HuH-7 (cell line): ENCODE results near the gene DCDC2.
"Not testable (repeated sequence)": the region's sequence is repeated elsewhere in the genome, so short reads cannot be mapped to it uniquely, and the experiment has no call there.

ENCODE experiments used
- DNase-seq: peaks from one replicate; pipeline ENCODE4 v3.0.0; 2011; ENCODE audit warnings: low spot score

Gene DCDC2

DNA sequence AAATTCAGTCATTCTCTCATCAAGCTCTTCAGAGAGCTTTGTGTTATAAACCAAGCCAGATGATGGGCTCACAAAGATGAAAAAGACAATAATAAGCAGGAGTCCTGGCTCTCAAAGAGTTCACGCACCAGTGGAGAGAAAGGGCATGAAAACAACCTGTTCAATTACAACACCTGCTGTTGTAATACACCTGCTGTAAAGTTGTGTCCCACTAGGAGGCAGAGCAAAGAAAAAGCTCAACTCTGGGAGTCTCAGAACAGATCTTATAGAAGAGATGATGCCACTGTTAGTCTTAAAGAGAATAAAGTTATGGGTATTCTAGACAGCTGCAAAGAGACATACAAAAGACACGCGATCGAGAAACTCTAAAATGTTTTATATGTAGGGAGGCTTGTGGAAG lies 100.6 kb downstream of the DCDC2 start:
- peak; percentile 18 for DNase-seq

DNA sequence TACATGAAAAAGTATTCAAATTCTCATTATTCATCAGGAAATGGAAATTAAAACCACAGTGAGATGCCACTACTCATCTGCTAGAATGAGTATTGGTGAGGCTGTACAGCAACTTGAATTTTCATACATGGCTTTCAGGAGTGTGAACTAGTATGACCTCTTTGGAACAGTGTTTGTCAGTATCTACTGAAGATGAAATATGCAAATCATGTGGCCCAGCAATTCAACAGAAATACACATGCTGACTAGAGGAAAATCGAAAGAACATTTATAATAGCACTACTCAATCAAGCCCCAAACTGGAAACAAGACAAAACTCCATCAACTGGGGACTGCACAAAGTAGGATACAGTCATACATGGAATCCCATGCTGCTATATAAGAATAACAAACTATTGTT lies 102.2 kb downstream of the DCDC2 start:
- no peak for DNase-seq

DNA sequence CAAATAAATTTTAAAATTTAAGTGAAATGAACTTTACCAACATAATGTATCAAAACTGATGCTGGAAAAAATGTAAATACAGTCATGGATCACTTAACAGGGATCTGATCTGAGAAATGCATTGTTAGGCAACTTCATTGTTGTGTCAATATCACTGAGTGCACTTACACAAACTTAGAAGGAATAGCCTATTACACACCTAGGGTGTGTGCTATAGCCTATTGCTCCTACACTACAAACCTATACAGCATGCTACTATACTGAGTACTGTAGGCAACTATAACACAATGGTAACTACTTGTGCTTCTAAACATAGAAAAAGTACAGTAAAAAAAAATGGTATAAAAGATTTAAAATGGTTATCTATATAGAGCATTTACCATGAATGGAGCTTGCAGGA lies 104.5 kb downstream of the DCDC2 start:
- no peak for DNase-seq

DNA sequence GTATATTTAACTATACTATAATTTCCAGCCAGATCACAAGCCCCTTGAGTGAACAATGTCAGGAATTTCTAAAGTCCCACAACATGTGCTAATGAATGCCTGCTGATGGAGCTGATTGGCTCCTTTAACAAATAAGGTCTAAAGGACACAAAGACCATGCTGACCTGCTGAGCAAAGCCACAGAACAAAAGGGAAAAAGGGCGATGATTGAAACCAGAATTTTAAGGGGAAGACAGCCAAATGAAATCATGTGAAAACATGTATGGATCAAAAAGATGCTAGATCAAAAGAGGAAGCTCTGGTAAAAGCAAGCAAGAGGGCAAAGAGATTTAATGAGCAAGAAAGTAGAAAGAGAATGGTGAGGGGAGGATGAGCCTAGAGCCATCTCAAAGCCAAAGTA lies 105.6 kb downstream of the DCDC2 start:
- no peak for DNase-seq

DNA sequence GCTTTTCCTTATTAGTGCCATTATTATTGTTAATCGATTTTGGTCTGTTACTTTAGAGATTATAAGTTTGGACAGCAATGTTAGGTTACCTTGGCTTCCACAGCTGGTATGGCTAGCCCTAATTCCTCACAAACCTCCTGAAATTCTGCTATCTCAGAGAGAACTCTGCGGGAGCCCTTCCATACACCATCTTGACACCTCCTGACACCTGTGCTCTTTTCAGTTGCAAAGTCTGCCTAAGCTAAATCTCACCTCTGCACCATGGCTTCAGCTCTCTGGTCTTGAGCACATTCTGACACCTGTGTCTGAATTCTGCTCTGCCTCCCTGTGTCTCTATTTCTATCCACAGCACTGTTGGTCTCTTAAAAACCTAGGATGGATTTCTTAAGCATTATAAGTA lies 106.5 kb downstream of the DCDC2 start:
- DNase-seq = no peak

DNA sequence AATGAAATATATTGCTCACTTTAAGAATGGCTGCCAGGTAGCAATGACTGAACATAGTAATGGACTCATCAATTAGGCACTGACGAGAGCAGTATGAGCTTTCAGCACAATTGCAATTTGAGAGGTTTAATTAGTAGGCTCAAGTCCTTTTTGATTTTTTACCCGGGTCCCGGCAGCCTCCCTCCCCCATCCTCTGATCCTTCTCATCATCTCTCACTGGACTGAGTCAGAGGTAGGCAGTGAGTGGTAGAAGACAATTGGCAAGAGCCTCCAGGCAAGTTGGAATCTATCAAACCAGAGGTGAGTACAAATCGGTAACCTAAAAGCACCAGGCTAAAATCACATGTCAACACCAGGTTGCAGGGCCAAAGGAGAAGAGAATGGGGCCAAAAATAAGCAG lies 107.9 kb downstream of the DCDC2 start:
- no peak for DNase-seq

DNA sequence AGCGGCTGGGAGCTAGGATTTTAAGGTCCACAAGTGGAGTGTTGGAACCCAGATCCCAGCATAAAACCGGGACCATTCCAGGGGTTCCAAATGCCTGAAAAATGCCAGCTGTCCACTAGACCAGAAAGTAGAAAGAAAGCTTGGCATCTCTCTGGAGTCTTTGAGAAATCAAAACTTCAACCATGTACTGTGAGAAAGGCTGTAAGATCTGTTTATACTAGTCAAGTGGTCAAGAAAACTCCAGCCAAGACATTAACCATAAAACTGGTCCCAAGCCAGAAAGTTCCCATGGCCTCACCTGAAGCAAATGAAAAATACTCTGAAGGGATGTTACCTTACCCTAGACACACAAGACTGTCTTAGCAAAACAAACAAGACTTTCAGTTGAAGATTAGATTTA lies 112.6 kb downstream of the DCDC2 start:
- no peak for DNase-seq

DNA sequence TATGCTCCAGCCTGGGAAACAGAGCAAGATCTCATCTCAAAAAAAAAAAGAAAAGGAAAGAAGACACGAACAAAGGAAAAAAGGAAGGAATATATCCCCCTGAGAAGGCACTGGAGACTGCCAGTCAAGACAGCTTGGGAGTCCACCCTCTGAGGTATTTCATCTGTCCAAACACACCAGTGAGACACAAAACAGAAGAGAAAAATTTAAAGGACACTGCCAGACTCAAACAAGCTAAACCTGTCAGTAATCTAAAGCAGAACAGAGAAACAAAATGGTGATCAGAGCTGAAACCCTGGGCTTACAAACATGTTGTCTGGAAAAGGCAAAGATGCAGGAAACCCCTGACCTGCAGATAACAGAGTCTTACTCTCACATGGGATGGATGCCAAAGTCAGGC lies 114.9 kb downstream of the DCDC2 start:
- no peak for DNase-seq

DNA sequence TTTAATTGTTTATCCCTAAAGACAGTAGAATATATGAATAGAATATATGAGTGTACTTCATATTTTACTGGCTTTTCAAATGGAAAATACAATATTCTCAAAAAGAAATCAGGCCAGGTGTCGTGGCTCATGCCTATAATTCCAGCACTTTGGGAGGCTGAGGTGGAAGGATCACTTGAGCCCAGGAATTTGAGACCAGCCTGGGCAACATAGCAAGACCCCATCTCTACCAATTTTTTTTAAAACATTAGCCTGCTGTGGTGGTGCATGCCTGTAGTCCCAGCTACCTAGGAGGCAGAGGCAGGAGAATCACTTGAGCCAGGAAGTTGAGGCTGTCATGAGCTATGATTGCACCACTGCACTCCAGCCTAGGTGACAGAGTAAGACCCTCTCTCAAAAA lies 116.1 kb downstream of the DCDC2 start:
- not testable (repeated sequence) for DNase-seq

DNA sequence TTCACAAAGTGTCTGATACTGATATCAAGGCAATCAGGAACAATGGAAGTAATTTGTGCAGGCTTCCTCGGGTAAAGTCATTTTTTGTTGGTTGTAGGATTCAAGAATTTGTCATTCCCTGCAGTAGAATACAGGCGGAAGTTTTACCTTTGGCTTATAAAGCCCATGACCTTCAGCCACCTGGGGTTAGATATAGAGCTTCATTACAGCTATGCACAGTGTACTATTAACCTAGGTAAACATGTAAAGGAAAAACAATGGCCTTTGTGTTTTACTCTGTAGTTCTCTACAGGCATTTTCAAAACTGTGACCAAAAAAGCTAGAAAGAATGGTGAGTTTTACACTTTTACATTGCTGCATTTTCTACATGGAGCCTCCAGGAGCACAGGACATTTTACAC lies 116.9 kb downstream of the DCDC2 start:
- no peak for DNase-seq

DNA sequence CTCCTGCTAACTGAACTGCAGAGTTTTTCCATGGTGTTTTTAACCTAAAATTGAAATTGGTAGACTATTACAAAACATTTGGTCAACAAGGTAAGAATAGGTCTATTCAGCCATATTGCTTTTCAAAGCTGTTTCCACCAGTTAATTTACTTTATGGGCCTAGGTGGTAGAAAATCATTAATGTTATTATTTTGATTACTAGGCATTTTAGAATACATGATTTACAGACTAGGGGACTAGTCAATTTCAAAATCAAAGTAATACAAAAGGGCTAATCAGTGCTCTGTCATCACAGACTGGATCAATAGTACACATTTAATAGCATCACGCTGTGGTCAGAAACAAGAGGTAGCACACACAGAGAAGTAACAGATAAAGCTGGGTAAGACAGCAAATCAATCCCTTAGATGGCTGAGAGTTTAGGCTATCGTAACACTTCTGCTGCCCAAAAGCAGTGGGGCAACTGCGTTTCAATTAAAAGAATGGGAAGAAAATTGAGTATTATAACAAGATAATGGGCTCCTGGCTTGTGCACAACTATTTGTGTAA lies 117.4 kb downstream of the DCDC2 start:
- DNase-seq = no peak

DNA sequence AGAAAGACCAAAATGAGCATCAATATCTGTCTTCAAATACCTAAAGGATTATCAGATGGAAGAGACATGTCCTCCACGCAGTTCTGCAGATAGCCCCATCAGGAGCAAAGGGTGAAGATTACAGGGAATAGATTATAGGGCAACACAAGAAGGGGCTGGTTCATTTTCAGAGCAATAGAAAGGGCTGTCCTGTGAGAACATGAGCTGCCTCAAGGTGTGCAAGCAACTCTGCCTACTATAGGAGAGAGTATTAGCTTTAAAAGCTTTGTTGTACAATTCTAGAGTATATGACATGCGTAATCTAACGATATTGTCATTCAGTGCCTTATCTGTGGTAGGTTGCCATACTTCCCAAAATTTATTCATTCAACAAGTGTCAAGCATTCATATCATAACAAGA lies 119.2 kb downstream of the DCDC2 start:
- no peak for DNase-seq

DNA sequence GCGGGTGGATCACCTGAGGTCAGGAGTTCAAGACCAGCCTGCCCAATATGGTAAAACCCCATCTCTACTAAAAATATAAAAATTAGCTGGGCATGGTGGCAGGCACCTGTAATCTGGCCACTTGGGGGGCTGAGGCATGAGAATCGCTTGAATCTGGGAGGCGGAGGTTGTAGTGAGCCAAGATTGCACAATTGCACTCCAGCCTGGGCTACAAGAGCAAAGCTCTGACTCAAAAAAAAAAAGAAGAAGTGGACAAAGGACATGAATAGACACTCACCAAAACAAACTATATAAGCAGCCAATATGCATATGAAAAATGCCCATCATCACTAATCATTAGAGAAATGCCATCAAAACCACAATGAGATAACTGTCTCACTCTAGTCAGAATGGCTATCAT lies 121.1 kb downstream of the DCDC2 start:
- DNase-seq = not testable (repeated sequence)

DNA sequence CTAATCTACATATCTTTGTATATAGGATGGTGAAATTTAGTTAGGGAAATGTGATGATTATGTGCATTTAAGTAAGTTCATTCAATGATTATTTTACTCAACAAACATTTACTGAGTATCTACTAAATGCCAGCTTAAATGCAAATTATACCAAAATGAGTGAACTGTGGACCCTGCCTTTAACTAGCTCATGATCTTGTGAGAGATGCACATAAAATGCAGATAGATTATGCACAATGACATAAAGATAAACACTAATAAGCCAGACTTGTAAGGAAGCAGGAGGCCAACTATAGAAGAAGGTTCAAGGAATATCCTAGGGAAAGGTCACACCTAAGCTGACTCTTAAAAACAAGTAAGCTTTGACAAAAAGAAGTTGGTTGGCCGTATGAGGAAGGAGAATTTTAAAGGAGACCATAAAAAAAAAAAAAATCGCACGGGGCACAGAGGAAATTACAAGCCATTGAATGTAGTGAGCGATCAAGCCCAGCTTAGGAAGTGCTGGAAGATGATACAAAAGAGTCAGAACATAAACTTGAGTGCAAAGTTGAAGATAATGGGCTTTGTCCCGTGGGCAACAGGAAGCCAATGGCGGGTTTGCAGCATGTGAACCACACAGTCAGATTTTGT lies 123.9 kb downstream of the DCDC2 start:
- no peak for DNase-seq

DNA sequence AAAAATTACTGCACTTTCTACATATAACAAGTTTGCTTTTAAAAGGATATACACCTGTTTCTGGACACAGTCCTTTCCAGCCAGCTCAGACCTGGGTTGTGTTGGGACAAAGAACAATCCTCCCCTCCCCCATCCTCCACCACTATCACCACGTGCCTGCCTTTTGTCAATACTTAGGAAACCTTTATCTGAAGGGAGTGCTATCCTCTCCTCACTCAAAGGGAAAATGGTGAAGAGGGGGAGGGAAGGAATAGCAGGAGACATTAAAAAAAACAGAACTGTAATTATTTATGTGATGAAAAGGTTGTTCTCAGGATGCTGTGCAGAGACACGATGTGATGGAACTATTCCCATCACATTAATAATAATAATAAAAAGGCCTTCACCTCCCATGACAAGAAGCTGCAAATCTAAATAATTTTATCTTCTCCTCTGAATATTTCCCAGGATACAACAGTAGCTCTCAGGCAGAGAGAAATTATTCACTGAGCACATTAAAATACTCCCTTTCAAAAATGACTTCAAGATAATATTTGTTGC lies 126.4 kb downstream of the DCDC2 start:
- DNase-seq = no peak

DNA sequence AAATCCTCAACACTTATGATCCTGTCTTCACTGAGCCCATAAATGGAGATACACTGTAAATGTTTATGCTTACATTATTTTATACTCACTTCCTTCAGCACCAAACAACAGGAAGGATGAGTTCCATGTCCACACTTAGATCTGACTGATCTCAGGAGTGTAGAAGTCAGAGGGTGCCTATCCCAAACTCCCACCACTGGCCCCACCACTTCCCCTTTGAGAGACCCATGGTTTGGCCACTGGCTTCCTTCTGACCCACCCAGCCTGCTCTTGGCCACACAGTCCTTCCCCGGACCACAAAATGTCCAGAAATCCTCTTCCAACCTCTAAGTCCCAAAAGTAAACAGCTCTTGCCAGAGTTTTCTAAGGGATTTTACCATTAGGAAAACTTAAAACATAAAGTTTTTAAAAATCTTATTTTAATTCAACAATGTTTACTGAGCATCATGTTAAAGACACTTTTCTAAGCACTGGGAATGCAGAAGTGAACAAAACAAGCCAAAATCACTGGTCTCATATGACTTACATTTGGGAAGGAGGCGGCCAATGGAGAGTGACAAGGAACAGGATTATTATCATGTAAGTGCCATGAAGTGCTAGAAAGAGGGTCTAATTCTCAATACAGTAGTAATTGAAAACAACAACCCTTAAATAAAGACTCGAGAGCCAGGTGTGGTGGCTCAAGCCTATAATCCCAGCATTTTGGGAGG lies 128.0 kb downstream of the DCDC2 start:
- no peak for DNase-seq

DNA sequence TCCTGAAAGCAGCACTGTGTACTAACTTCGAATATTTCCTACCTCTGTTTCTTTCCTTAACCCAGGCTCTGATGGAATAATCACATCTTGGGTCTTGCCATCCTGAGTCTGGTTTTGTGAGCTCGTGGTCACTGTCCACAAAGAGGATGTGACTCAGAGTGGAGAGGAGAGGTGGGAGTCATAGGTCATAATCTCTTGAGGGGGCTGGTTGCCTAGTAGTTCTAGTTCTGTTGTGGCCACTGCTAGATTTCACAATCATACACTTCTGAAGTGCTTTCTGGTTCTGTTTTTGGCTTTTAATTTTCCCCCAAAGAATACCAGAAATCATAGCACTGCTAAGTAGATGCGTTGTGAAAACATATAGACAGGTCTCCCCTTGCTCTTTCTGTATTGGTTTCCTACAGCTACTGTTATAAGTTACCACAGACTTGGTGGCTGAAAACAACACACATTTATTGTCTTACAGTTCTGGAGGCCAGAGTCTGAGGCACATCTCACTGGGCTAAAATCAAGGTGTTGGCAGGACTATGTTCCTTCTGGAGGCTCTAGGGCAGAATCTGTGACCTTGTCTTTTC lies 129.1 kb downstream of the DCDC2 start:
- no peak for DNase-seq

DNA sequence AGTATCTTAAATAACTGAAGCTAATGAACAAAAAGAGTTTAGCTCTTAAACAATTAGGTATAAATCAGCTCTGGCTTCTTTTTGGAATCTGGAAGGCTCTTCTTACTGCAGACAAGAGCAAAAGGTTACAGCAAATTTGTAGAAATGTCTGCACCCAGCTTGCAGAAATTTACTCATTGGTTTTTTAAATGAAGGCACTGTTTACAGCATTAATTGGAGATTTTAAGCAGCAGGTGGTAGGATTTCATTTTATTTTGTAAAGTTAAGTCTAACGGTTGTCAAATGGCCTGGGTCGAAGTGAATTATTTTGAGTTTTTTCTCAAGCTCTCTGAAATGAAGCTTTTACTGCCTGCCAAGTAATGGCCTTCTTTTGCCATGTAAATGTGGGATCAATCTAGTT lies 129.7 kb downstream of the DCDC2 start:
- no peak for DNase-seq

DNA sequence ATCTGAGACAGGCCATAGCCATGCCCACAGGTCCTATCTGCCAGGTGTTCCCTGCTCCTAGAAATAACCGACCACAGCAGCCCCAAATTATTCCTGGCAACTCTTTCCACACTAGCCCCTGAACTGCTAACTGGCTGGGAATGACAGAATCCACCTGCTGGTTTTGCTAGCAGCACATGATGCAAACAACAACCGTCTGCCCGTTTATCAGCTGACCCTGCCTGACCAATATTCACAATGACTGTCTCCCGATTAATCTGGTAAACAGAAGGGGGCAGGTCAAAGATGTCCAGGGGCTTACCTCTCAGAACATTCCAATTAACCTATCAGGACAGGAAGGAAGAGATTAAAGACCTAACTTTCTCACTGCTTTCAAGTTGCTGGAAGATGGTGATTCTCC lies 130.3 kb downstream of the DCDC2 start:
- no peak for DNase-seq

DNA sequence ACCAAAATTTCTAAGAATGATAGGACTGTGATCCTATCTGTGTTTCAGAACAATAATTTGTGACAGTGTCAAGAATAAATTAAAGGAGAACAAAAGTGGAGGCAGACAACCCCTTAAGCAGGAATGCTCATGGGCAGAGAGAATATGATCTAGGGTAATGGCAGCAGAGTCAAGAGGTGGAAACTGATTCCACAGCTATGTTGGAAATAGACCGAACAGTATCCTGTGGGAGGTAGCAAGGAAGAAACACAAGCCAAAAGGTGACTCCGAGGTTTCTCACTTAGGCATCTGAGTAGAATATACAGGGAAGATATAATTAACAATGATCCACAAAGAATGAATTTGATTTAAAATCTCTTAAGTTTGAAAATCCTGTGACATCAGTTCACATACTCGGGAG lies 131.3 kb downstream of the DCDC2 start:
- DNase-seq = no peak

DNA sequence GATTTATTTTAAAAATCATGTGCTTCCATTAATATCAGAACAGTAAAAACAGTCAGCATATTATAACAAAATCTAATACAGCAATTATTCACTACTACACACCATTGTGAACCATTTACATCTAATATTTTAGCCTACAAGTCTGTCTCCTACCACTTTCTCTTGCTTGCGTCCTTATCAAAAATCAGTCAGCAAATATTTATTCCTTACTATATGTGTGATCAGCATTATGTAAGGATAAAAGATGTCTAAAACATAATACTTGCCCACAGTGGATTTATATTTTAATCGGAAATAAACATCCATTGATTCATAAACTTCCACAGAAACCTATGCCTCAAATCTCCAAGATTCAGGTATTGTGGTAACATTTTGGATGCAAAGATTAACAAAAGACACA lies 132.0 kb downstream of the DCDC2 start:
- no peak for DNase-seq

DNA sequence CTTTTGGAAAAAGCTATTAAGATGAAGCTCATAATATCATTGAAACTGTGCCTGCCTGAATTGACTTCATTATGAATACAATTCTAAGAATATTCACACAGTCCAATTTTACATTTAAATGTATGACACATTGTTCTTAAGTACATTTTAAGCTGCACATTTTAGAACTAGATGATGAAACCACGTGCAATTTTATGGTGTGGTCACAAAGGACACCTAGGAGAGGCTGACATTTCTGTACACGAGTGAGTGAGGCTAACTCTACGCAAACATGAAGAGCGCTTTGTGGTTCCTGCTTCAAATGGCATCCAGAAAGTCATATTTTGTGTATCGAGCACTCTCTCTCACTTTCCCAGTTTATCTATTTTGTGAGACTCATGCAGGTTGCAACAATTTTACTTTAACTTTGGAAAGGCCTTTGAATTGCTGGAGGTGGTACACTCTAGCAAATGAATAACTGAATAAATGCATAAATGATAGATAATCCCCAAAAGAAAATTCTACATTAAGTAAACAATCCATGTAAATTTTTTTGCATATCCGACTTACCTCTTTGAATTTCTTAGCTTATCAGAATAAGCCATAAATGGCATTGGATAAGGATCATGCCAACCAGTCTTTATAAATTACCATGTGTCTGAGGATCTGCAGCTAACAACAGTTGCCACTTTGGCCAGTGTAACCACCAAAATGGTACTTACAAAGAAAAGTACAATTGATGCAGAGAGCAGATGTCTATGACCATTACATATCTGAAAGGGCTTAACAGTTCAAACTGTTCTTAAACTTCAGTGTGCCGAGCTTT lies 134.5 kb downstream of the DCDC2 start:
- no peak for DNase-seq
